Mesenchymal stem cell (in vitro differentiated cells and primary cell): Measurements from ENCODE around the gene GPANK1.

ENCODE experiments used
- DNase-seq: peaks from one replicate; pipeline ENCODE4 v3.0.0-alpha.2; 2013
- H2AFZ ChIP-seq: one replicate; pipeline ENCODE4 v1.6.1; 2013; ENCODE audit warnings: low read depth, mild to moderate bottlenecking, control low read depth, inconsistent platforms, low read length, moderate library complexity
- H2AK5ac ChIP-seq: 2 replicates; pipeline ENCODE4 v1.6.1; 2013; ENCODE audit warnings: low read length, moderate library complexity, mild to moderate bottlenecking, inconsistent platforms; ENCODE audit not compliant: severe bottlenecking
- H2BK120ac ChIP-seq: one replicate; pipeline ENCODE4 v1.6.1; 2013; ENCODE audit warnings: low read depth, mild to moderate bottlenecking, inconsistent platforms, low read length, moderate library complexity
- H2BK12ac ChIP-seq, 2 experiments: one replicate each; pipeline ENCODE4 v1.6.1; 2013; ENCODE audit warnings: inconsistent platforms in 2 of 2, low read length in 2 of 2, mild to moderate bottlenecking in 2 of 2, moderate library complexity in 2 of 2, control low read depth in 1 of 2
- H2BK15ac ChIP-seq: one replicate; pipeline ENCODE4 v1.6.1; 2013; ENCODE audit warnings: mild to moderate bottlenecking, low read depth, inconsistent platforms; ENCODE audit not compliant: poor library complexity, severe bottlenecking
- H2BK5ac ChIP-seq: 2 replicates; pipeline ENCODE4 v1.6.1; 2013; ENCODE audit warnings: low read depth, mild to moderate bottlenecking, low read length, control low read depth, inconsistent platforms; ENCODE audit not compliant: poor library complexity, severe bottlenecking
- H3K14ac ChIP-seq, 2 experiments: one replicate each; pipeline ENCODE4 v1.6.1; 2013; ENCODE audit warnings: inconsistent platforms in 2 of 2, low read length in 2 of 2, control low read depth in 1 of 2, mild to moderate bottlenecking in 1 of 2, moderate library complexity in 1 of 2
- H3K18ac ChIP-seq, 2 experiments: one replicate each; pipeline ENCODE4 v1.6.1; 2013; ENCODE audit warnings: inconsistent platforms in 2 of 2, low read length in 2 of 2, control low read depth in 1 of 2, low read depth in 1 of 2, mild to moderate bottlenecking in 1 of 2
- H3K23ac ChIP-seq, 2 experiments: one replicate each; pipeline ENCODE4 v1.6.1; 2013; ENCODE audit warnings: inconsistent platforms in 2 of 2, low read length in 2 of 2, mild to moderate bottlenecking in 2 of 2, moderate library complexity in 2 of 2, control low read depth in 1 of 2
- H3K27ac ChIP-seq: 2 replicates; pipeline ENCODE4 v1.5.1; 2013; ENCODE audit warnings: mild to moderate bottlenecking, moderate library complexity, low read length, control low read depth, inconsistent platforms; ENCODE audit not compliant: poor library complexity, severe bottlenecking
- H3K27me3 ChIP-seq, 2 experiments: 2 replicates each; pipeline versions ENCODE4 v1.6.1 to v1.7.0; 2013; ENCODE audit warnings: low read length in 2 of 2, mild to moderate bottlenecking in 2 of 2, moderate library complexity in 2 of 2, control low read depth in 1 of 2, inconsistent platforms in 1 of 2; ENCODE audit not compliant: control insufficient read depth in 1 of 2, insufficient read depth in 1 of 2
- H3K36me3 ChIP-seq, 2 experiments: 2 replicates each; pipeline versions ENCODE4 v1.6.1 to v1.7.0; 2013; ENCODE audit warnings: low read length in 2 of 2, control low read depth in 1 of 2, inconsistent platforms in 1 of 2, low read depth in 1 of 2, mild to moderate bottlenecking in 1 of 2; ENCODE audit not compliant: insufficient read depth in 2 of 2, control insufficient read depth in 1 of 2
- H3K4ac ChIP-seq, 2 experiments: one replicate each; pipeline ENCODE4 v1.6.1; 2013; ENCODE audit warnings: inconsistent platforms in 2 of 2, low read length in 2 of 2, mild to moderate bottlenecking in 2 of 2, moderate library complexity in 2 of 2, control low read depth in 1 of 2, low read depth in 1 of 2
- H3K4me1 ChIP-seq: 2 replicates; pipeline ENCODE4 v1.6.1; 2013; ENCODE audit warnings: low read depth, low read length, control low read depth; ENCODE audit not compliant: control insufficient read depth, insufficient read depth
- H3K4me2 ChIP-seq: 2 replicates; pipeline ENCODE4 v1.6.1; 2013; ENCODE audit warnings: low read length, mild to moderate bottlenecking, inconsistent platforms; ENCODE audit not compliant: poor library complexity, severe bottlenecking
- H3K4me3 ChIP-seq, 2 experiments: 2 replicates each; pipeline versions ENCODE4 v1.5.1 to v1.7.0; 2013; ENCODE audit warnings: low read length in 2 of 2, mild to moderate bottlenecking in 2 of 2, control low read depth in 1 of 2, low read depth in 1 of 2; ENCODE audit not compliant: insufficient read depth in 1 of 2
- H3K79me1 ChIP-seq: replicated peaks from 2 replicates; pipeline ENCODE4 v1.6.1; 2013; ENCODE audit warnings: mild to moderate bottlenecking, control low read depth, low read length, inconsistent platforms; ENCODE audit not compliant: poor library complexity, severe bottlenecking
- H3K9ac ChIP-seq: 2 replicates; pipeline ENCODE4 v1.7.0; 2013; ENCODE audit warnings: mild to moderate bottlenecking, low read length, moderate library complexity
- H3K9me3 ChIP-seq: 2 replicates; pipeline ENCODE4 v1.7.0; 2013; ENCODE audit warnings: mild to moderate bottlenecking, low read length; ENCODE audit not compliant: control insufficient read depth
- H4K8ac ChIP-seq: one replicate; pipeline ENCODE4 v1.6.1; 2013; ENCODE audit warnings: inconsistent platforms, mild to moderate bottlenecking, low read length, moderate library complexity
- H4K91ac ChIP-seq: one replicate; pipeline ENCODE4 v1.6.1; 2013; ENCODE audit warnings: mild to moderate bottlenecking, low read length, inconsistent platforms
- WGBS: methylation state at CpG from one replicate; pipeline ENCODE4 v1.1.7; 2013; ENCODE audit warnings: mixed read lengths; 5-methylcytosine and 5-hydroxymethylcytosine counted together

The GPANK1 gene

DNA sequence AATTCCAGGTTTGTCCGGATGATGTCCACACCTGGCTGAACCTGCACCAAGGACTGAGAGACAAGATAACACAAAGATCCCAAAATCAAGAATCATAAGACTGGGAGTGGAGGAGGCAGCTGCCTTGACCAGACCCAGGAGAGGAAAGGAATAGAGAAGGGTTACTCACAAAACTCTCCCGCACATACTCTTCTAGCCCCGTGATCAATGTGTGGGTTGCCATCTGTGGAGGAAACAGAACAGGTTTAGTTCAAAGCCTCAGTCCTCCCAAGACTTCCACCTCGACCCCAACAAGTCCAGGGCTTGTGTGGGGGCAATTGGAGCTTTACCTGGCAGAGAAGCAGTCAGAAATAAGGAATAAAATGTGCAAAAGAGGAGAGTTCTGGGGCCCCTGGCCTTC is 23.4 kb downstream of the GPANK1 start:
- no peak overlapping the region for H3K9ac ChIP-seq
- no peak overlapping the region for H3K4ac ChIP-seq
- H3K4me2 ChIP-seq, result no peak overlapping the region
- no peak overlapping the region for H2BK5ac ChIP-seq
- no peak overlapping the region for H3K18ac ChIP-seq
- peaks cover 28% of the 10 kb centered on the region for H3K79me1 ChIP-seq
- no peak overlapping the region for H2BK120ac ChIP-seq
- H3K14ac ChIP-seq, result no peak overlapping the region
- H2AK5ac ChIP-seq, result no peak overlapping the region
- H3K4me1 ChIP-seq, result peaks cover 3% of the 10 kb centered on the region
- no peak overlapping the region for H4K91ac ChIP-seq
- WGBS, result 92% methylated on average over 2 of the region's 4 CpGs
- H3K4me3 ChIP-seq, result no peak overlapping the region
- H3K27ac ChIP-seq, result no peak overlapping the region
- DNase-seq, result no peak
- no peak overlapping the region for H2BK15ac ChIP-seq
- H3K27me3 ChIP-seq, result no peaks in the 10 kb centered on the region
- H3K9me3 ChIP-seq, result no peaks in the 10 kb centered on the region
- no peak overlapping the region for H4K8ac ChIP-seq
- no peak overlapping the region for H2AFZ ChIP-seq
- H3K36me3 ChIP-seq, result peaks cover 84 to 94% of the 10 kb centered on the region in 2 experiments
- no peak overlapping the region for H3K23ac ChIP-seq
- H2BK12ac ChIP-seq, result no peak overlapping the region

DNA sequence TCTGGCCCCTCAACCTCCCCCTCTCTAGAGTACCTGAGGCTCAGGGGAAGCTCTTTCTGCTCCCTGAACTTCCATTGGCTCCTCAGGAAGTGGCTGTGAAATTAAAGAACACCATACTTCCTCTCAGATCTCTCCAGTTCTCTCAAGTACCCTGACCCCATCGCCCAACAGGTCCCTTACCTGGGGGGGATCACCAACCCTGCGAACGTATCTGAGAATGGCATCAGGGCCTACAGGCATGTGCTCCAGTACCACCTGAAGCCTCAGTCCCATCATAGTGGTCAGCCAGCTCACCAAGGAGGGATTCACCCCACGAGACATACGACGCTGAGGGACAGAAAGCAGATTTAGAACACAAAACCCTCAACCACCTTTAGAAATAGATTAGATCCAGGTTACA is 24.2 kb downstream of the GPANK1 start:
- Histone ChIP-seq H3K4ac (no peak overlapping the region), H3K79me1 (peaks cover 27% of the 10 kb centered on the region), H3K4me3 (no peak overlapping the region), H2BK15ac (no peak overlapping the region), H3K23ac (no peak overlapping the region), H3K36me3 (peaks cover 85 to 94% of the 10 kb centered on the region in 2 experiments), H2BK120ac (no peak overlapping the region), H3K4me2 (no peak overlapping the region), H4K91ac (no peak overlapping the region), H3K4me1 (peaks cover 3% of the 10 kb centered on the region), H3K27ac (no peak overlapping the region), H2AK5ac (no peak overlapping the region), H2BK5ac (no peak overlapping the region), H2BK12ac (no peak overlapping the region), H3K18ac (no peak overlapping the region), H4K8ac (no peak overlapping the region), H3K27me3 (no peaks in the 10 kb centered on the region), H3K9ac (no peak overlapping the region), H2AFZ (no peak overlapping the region), H3K9me3 (no peaks in the 10 kb centered on the region), H3K14ac (no peak overlapping the region)
- 93% methylated on average over 3 of the region's 6 CpGs for WGBS
- DNase-seq, result no peak

DNA sequence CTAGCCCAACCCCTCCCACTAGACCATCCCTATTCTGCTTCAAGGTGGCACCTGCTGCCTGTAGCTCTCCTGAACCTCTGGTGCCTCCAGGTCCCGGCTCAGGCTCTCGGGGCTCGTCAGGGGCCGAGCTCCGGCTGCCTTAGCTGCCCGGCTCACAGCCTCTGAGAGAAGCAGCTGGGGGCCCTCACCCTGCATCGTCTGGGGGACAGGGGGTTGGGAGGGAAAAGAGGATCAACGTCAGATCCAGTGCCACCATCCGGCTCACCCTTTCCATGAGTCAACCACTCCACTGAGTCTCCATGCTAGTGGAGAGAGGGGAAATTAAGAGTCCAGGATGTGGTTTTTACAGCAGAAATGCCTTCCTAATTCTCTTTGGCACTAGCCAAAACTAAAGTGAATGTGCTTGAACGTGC is 25.3 kb downstream of the GPANK1 start:
- WGBS, result 91% methylated on average over 8 of the region's 10 CpGs
- Histone ChIP-seq H3K4me1 (peaks cover 3% of the 10 kb centered on the region), H3K4ac (no peak overlapping the region), H3K4me3 (no peak overlapping the region), H3K9me3 (no peaks in the 10 kb centered on the region), H3K36me3 (peaks cover 87 to 94% of the 10 kb centered on the region in 2 experiments), H2AK5ac (no peak overlapping the region), H2AFZ (no peak overlapping the region), H3K9ac (peak overlapping the region; percentile 62), H3K18ac (no peak overlapping the region), H3K27me3 (no peaks in the 10 kb centered on the region), H2BK5ac (no peak overlapping the region), H2BK15ac (no peak overlapping the region), H2BK120ac (no peak overlapping the region), H4K91ac (no peak overlapping the region), H3K79me1 (peaks cover 24% of the 10 kb centered on the region), H4K8ac (no peak overlapping the region), H3K14ac (no peak overlapping the region), H2BK12ac (no peak overlapping the region), H3K23ac (no peak overlapping the region), H3K4me2 (no peak overlapping the region), H3K27ac (no peak overlapping the region)
- peak; percentile 58 for DNase-seq

DNA sequence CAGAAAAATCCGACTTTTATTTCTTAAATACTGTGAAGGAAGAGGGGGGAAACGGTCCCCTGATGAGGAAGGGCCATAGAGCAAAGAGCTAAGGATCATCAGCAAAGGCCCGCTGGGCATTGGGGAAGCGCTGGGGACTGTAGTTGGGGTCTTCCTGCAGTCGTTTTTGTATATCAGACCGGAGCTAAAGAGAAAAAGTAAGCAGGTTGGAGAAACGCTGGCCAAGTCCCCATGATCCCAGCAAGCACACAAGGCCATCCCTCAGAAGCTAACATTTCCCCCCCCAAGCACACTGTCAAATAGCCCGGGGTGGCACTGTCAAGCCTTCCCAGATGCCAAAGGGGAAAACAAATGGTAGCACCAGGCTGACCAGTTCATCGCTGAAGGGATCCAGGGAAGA is 25.8 kb downstream of the GPANK1 start:
- no peak overlapping the region for H3K23ac ChIP-seq
- DNase-seq, result no peak
- H3K4me2 ChIP-seq, result no peak overlapping the region
- no peak overlapping the region for H4K91ac ChIP-seq
- H3K4me1 ChIP-seq, result peaks cover 3% of the 10 kb centered on the region
- no peak overlapping the region for H2BK15ac ChIP-seq
- H3K9me3 ChIP-seq, result no peaks in the 10 kb centered on the region
- peaks cover 23% of the 10 kb centered on the region for H3K79me1 ChIP-seq
- no peak overlapping the region for H3K27ac ChIP-seq
- no peak overlapping the region for H3K4ac ChIP-seq
- H4K8ac ChIP-seq, result no peak overlapping the region
- H3K14ac ChIP-seq, result no peak overlapping the region
- H2AK5ac ChIP-seq, result no peak overlapping the region
- no peak overlapping the region for H3K18ac ChIP-seq
- peak overlapping the region; percentile 62 for H3K9ac ChIP-seq
- no peak overlapping the region for H2BK120ac ChIP-seq
- H2BK5ac ChIP-seq, result no peak overlapping the region
- no peak overlapping the region for H2AFZ ChIP-seq
- H3K4me3 ChIP-seq, result no peak overlapping the region
- H3K27me3 ChIP-seq, result no peaks in the 10 kb centered on the region
- 93% methylated on average over 9 of the region's 9 CpGs for WGBS
- peaks cover 87 to 94% of the 10 kb centered on the region in 2 experiments for H3K36me3 ChIP-seq
- no peak overlapping the region for H2BK12ac ChIP-seq
